ENCODE data around the gene NAALADL2.

DNA sequence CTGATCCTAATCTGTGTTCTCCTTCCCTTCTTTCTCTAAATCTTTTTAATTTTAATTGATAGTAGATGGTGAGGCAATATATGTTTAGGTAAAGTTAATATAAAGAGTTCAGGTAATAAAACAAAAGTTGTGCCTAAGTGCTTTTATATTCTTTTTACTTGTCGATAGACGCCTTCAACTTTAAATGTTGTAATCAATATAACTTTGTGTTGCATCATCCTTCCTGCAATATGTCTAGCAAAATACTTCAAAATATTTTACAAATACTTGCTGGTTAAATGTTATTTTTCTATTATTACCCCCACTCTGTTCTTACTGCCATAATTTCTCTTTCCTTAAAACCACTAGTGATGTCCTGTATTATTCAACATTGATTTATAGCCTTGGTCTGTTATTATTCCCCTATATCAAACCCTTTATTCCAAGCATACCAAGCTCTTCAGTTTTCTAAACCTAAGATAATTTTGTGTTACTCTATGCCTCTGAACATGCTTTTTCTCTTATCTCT is 92.4 kb downstream of the NAALADL2 start:
- TF ChIP-seq POLR2A (IDR thresholded peaks at IDR 0.05), result no peak
- TF ChIP-seq, protein P1, sequence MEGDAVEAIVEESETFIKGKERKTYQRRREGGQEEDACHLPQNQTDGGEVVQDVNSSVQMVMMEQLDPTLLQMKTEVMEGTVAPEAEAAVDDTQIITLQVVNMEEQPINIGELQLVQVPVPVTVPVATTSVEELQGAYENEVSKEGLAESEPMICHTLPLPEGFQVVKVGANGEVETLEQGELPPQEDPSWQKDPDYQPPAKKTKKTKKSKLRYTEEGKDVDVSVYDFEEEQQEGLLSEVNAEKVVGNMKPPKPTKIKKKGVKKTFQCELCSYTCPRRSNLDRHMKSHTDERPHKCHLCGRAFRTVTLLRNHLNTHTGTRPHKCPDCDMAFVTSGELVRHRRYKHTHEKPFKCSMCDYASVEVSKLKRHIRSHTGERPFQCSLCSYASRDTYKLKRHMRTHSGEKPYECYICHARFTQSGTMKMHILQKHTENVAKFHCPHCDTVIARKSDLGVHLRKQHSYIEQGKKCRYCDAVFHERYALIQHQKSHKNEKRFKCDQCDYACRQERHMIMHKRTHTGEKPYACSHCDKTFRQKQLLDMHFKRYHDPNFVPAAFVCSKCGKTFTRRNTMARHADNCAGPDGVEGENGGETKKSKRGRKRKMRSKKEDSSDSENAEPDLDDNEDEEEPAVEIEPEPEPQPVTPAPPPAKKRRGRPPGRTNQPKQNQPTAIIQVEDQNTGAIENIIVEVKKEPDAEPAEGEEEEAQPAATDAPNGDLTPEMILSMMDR (IDR thresholded peaks at IDR 0.05), result no peak

Measured in uterus (tissue), 2 donors.